Body of pancreas (tissue), 4 donors: ENCODE measurements around the gene AGPAT3. TPM values are rescaled to one million over a fixed set of nuclear protein-coding genes. Genes with fewer than 3 reads are reported as not detected.

Experiments
- ATAC-seq: fragments of 150-250 bp; one replicate; pipeline ENCODE4 v1.9.1; 2016
- DNase-seq, 4 donors: peaks; one replicate each; pipeline ENCODE4 v3.0.0-alpha.2; 2019
- H3K27ac ChIP-seq, 4 donors: fragments of 200-600 bp; sonication (generic); 1 replicate in 3 of 4; 2 replicates in 1 of 4; pipeline versions ENCODE4 v1.5.1 to v1.6.1; 2016 to 2019; ENCODE audit warnings: mild to moderate bottlenecking in 1 of 4, mixed read lengths in 1 of 4, moderate library complexity in 1 of 4
- H3K27me3 ChIP-seq, 2 donors: fragments of 200-600 bp; sonication (generic); one replicate each; pipeline ENCODE4 v1.6.0; 2016; ENCODE audit warnings: mild to moderate bottlenecking in 1 of 2
- H3K36me3 ChIP-seq, 2 donors: fragments of 200-600 bp; sonication (generic); replicated peaks in 1 of 2; 2 replicates each; pipeline ENCODE4 v1.5.1; 2016; ENCODE audit warnings: low read depth in 2 of 2; ENCODE audit not compliant: insufficient read depth in 1 of 2
- H3K4me1 ChIP-seq: fragments of 200-600 bp; sonication (generic); one replicate; pipeline ENCODE4 v1.6.0; 2016
- H3K4me3 ChIP-seq, 2 donors: fragments of 200-600 bp; sonication (generic); 1 replicate in 1 of 2; 2 replicates in 1 of 2; pipeline ENCODE4 v1.5.1; 2016 to 2019
- H3K9me3 ChIP-seq, 3 donors: fragments of 200-600 bp; sonication (generic); 1 replicate in 2 of 3; 2 replicates in 1 of 3; pipeline ENCODE4 v1.5.1; 2016
- POLR2A ChIP-seq, 3 donors: fragments of 450-650 bp; IDR thresholded peaks; one replicate each; pipeline ENCODE4 v1.6.1; 2016; ENCODE audit warnings: antibody characterized with exemption in 3 of 3, mild to moderate bottlenecking in 2 of 3
- WGBS, 2 donors: methylation state at CpG; one replicate each; pipeline ENCODE4 v1.1.5; 2017; 5-methylcytosine and 5-hydroxymethylcytosine counted together
- intact Hi-C: fragments of 100-400 bp; cut with DNase I; formaldehyde crosslinking; loops from one replicate; pipeline ENCODE4 v1.15.1; 2023
- total RNA-seq, 2 donors: library from RNA; depleted of rRNA; stranded (reverse); fragments of >200 nt; gene quantifications; one replicate each; pipeline ENCODE4 v1.1.0, GENCODE V29; 2016
- TF ChIP-seq, protein P1 (sequence below), 7 experiments: fragments of 450-650 bp in 4 of 7; fragments of 200-600 bp in 3 of 7; sonication (generic) in 3 of 7; IDR thresholded peaks; one replicate each; pipeline ENCODE4 v1.5.1; 2016 to 2019; ENCODE audit warnings: antibody characterized with exemption in 7 of 7

AGPAT3 gene
- total RNA-seq, 2 donors from 2014 or later: 21.8 to 39.2 TPM

GRCh38 chr21:43971201-43971991 is 106.4 kb downstream of the AGPAT3 start:
- 83 to 84% methylated on average over 17 to 27 of the region's 29 CpGs for WGBS, 2 donors
- intact Hi-C loops: no loop called here
- no peak overlapping the region for H3K4me3 ChIP-seq
- DNase-seq (no peak), ATAC-seq (no peak)
- H3K9me3 ChIP-seq: no peaks in the 10 kb centered on the region
- H3K27me3 ChIP-seq: no peaks in the 10 kb centered on the region
- no peak for TF ChIP-seq POLR2A (IDR thresholded peaks at IDR 0.05)
- TF ChIP-seq, protein P1, sequence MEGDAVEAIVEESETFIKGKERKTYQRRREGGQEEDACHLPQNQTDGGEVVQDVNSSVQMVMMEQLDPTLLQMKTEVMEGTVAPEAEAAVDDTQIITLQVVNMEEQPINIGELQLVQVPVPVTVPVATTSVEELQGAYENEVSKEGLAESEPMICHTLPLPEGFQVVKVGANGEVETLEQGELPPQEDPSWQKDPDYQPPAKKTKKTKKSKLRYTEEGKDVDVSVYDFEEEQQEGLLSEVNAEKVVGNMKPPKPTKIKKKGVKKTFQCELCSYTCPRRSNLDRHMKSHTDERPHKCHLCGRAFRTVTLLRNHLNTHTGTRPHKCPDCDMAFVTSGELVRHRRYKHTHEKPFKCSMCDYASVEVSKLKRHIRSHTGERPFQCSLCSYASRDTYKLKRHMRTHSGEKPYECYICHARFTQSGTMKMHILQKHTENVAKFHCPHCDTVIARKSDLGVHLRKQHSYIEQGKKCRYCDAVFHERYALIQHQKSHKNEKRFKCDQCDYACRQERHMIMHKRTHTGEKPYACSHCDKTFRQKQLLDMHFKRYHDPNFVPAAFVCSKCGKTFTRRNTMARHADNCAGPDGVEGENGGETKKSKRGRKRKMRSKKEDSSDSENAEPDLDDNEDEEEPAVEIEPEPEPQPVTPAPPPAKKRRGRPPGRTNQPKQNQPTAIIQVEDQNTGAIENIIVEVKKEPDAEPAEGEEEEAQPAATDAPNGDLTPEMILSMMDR (IDR thresholded peaks at IDR 0.05): no peak
- H3K36me3 ChIP-seq: peaks cover 0 to 7% of the 10 kb centered on the region in 2 donors
- H3K27ac ChIP-seq: no peak overlapping the region
- no peaks in the 10 kb centered on the region for H3K4me1 ChIP-seq

- Histone ChIP-seq H3K4me3 (no peak overlapping the region), H3K4me1 (no peaks in the 10 kb centered on the region), H3K27me3 (no peaks in the 10 kb centered on the region), H3K36me3 (peaks cover 0 to 7% of the 10 kb centered on the region in 2 donors), H3K27ac (no peak overlapping the region), H3K9me3 (no peaks in the 10 kb centered on the region)
- intact Hi-C loops: no loop called here
- DNase-seq (no peak), ATAC-seq (no peak)
- no peak for TF ChIP-seq POLR2A (IDR thresholded peaks at IDR 0.05)
- TF ChIP-seq, protein P1 (IDR thresholded peaks at IDR 0.05): no peak
- WGBS, 2 donors: 95 to 97% methylated on average over 8 to 11 of the region's 11 CpGs
Observed at GRCh38 chr21:43971992-43972255, 106.9 kb downstream of the AGPAT3 start.

GRCh38 chr21:43972850-43973633 is 108.0 kb downstream of the AGPAT3 start:
- Histone ChIP-seq H3K4me3 (no peak overlapping the region), H3K27ac (no peak overlapping the region), H3K36me3 (peaks cover 0 to 7% of the 10 kb centered on the region in 2 donors), H3K4me1 (no peaks in the 10 kb centered on the region), H3K9me3 (no peaks in the 10 kb centered on the region), H3K27me3 (no peaks in the 10 kb centered on the region)
- intact Hi-C loops: no loop called here
- no peak for TF ChIP-seq POLR2A (IDR thresholded peaks at IDR 0.05)
- TF ChIP-seq, protein P1 (IDR thresholded peaks at IDR 0.05): no peak
- no peak for DNase-seq
- 80 to 84% methylated on average over 25 to 28 of the region's 29 CpGs for WGBS, 2 donors
- no peak for ATAC-seq

- intact Hi-C loops: no loop called here
- H3K27ac ChIP-seq: no peak overlapping the region
- H3K4me3 ChIP-seq: no peak overlapping the region
- H3K27me3 ChIP-seq: no peaks in the 10 kb centered on the region
- H3K9me3 ChIP-seq: no peaks in the 10 kb centered on the region
- DNase-seq (no peak), ATAC-seq (no peak)
- H3K36me3 ChIP-seq: peaks cover 0 to 10% of the 10 kb centered on the region in 2 donors
- TF ChIP-seq, protein P1 (IDR thresholded peaks at IDR 0.05): no peak
- no peak for TF ChIP-seq POLR2A (IDR thresholded peaks at IDR 0.05)
- H3K4me1 ChIP-seq: no peaks in the 10 kb centered on the region
- whole genome bisulfite sequencing, 2 donors: 92 to 93% methylated on average over 12 of the region's 12 CpGs
Observed at GRCh38 chr21:43973634-43973955, 108.6 kb downstream of the AGPAT3 start.
